GM19043 (cell line): Measurements from ENCODE around the gene DNM1L.
"Not testable (repeated sequence)": the region's sequence is repeated elsewhere in the genome, so short reads cannot be mapped to it uniquely, and the experiment has no call there.

Source experiments
- ATAC-seq: cut with Tn5 transposase; IDR thresholded peaks from one replicate; pipeline ENCODE4 v1.9.1; 2021; ENCODE audit warnings: low read depth; ENCODE audit not compliant: unreplicated experiment

The DNM1L gene

DNA sequence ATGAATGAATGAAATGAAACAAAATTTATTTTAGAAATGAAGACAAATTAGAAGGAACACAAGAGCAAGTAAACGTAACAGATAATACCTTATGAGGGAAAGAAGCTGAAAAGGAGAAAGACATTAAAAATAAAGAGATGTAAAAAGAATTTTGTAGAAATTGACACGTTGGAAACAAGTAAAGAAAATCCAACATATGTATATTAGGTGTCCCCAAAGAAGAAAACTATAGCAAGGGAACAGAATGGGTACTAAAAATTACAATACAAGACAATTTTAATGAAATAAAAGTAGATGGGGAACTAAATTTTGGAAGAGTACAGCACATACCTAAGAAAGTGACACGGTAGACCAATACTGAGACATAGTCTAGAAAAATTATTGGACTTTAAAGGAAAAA, 16.7 kb downstream of the DNM1L start:
- no peak for ATAC-seq

DNA sequence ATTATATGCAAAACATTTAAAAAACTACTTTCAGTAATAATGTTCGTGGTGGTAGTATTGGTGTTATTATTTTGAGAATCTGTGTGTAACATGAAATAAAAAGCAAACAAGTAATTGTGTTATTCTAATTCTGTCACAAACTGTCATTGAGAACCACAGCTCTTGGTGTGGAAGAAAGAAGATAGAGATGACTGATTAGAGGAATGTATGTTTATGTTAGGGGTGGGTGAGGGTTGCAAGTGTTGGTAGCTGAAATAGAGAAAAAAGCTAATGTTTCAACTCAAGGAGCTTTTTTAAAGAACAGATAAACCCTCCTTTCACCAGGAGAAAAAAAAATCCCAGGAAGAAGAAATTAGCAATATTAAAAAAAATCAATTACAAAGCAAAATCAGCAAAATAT, 18.3 kb downstream of the DNM1L start:
- ATAC-seq: no peak

DNA sequence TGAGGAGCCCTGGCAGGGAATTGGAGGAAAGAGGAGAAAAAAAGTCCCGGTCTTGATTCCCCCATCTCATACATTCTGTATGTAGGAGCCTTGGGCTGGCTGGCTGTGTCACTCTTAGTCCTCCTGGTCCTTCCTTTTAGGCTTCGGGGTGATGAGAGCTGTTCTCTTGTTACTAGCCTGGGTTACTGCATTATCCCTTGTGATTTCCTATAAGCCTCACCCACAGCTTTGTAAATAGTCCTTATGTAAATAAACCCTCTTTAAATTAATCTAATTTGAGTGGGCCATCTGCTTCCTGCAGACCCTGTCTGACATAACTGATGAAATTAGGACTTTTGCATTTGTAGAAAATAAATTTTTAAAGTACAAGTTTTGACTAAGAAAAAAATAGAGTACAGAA, 19.2 kb downstream of the DNM1L start:
- no peak for ATAC-seq

DNA sequence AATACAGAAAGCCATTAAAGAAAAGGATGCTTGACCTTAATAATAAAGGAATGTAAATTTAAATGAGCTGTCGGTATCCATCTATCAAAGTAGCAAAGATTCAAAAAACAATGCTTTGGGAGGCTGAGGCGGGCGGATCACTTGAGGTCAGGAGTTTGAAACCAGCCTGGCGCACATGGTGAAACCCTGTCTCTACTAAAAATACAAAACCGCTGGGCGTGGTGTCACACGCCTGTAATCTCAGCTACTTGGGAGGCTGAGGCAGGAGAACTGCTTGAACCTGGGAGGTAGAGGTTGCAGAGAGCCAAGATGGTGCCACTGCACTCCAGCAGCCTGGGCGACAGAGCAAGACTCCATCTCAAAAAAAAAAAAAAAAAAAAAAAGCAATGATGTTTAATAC, 20.3 kb downstream of the DNM1L start:
- ATAC-seq: not testable (repeated sequence)

DNA sequence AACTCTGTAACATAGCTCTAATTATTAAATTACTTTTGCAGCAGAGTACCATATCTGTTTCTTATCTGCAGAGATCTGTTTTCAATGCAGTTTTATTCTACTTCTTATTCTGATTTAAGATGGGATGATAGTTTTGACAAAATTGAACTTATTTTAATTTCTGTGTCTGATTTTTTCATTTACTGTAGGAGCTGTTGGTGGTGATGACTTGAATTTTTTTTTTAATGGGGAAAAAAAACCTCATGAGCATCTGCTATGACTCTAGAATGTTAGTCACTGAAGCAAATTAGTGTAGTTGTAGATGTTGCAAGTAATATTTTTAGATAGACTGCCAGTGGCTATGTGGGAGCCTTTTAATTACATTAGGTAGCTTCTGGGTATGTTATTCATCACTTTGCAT, 23.4 kb downstream of the DNM1L start:
- ATAC-seq: no peak

DNA sequence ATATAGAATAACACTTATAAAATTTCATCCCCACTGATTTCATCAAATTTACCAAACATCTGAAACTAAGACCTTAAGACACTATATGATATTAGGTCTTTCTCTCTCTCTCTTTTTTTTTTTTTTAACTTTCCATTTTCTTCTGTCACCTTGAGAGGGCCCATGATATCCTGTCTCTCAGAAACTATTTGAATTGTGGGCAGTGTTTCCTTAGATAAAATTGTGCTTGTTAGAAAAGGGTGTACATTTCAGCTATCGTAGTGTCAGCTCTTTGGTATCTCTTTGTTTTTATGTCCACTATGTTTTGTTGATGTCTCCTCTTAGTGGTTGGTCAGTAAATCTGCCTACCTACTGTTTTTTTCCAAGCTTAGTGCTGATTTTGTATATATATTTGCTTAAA, 23.8 kb downstream of the DNM1L start:
- no peak for ATAC-seq

DNA sequence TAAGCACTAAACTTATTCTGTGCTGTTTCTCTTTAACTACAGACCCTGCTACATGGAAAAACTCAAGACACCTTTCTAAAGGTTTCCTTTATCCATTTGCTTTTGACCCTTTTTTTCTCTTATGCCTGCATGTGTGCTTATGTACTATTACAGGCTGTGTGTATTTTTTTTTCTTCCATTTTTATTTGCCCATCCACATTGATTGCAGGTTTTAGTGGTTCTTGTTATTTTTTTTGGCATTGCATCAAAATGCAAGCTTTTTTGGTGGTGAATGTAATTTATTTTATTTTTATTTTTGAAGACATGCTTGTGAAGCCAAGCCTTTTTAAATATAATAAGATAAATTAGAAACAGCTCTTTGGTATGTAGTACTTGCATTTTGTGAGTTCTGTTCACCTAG, 26.7 kb downstream of the DNM1L start:
- no peak for ATAC-seq

DNA sequence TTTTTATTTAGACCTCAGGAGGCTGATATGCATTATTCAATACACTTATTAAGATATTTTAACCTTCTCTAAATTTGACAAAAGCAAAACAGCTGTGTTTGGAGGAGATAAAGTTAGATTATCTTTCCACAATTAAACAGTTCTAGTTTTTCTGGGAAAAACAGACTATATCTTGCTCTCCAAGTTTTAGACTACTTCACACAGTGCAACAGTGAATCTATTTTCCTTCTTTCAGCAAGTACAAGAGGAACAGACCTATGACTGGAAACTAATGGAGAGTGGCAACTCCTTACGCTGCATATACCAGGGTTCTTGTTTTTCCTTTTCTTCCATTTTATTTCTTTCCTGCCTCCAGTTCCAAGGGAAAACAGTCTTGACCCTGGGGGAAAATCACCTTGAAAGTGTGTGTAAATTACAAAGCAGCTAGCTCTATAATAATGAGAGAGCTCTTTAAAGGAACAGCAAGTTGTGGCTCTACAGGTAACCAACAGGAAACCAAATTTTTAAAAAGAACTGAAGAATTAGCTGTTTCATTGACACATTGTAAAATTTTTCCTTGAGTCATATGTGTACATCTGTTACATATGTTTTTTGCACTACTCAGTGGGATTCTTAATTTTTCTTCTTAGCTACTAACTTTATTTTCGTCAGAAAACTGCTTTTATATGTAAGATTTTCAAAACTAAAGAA, 27.4 kb downstream of the DNM1L start:
- ATAC-seq: no peak

DNA sequence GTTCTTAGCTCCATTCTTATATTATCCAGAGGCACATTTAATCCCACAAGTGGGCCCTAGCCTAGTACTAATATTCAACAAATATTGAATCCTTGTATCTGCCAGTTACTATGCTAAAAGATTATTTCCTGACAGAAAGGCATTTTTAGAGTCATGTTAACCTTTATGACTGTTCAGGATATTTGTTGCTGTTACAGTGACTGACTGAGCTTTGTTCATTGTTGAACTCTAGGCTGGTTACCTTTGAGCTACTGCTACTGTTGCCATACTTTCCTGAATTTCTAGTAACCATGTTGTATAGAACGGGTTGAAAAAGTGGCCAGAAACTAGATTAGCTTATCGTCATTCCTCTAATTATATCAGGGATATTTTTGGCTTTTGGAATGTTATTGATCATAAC, 29.8 kb downstream of the DNM1L start:
- no peak for ATAC-seq

DNA sequence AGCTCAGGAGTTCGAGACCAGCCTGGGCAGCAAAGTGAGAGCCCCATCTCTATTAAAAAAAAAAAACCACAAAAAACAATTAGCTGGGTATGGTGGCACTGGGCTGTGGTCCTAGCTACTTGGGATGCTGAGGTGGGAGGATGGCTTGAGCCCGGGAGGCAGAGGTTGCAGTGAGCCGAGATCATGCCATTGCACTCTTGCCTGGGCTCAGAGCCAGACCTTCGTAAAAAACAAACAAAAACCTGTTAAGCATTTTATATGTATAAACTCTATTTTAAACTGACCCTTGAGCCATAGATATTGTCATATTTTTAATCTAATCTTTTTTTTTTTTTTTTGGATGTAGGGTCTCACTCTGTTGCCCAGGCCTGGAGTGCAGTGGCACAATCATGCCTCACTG, 35.7 kb downstream of the DNM1L start:
- ATAC-seq: no peak

DNA sequence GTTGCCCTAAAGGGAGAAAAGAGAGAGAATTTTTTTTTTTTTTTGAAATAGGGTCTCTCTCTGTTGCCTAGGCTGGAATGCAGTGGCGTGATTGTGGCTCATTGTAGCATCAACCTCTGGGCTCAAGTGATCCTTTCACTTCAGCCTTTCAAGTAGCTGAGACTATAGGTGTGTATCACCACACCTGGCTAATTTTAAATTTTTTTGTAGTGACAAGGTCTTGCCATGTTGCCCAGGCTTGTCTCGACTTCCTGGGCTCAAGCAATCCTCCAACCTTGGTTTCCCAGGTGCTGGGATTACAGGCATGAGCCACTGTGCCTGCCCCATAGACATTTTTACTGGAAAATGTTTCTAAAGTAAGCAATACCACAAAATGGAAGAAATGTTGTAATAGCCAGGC, 39.8 kb downstream of the DNM1L start:
- ATAC-seq: no peak

DNA sequence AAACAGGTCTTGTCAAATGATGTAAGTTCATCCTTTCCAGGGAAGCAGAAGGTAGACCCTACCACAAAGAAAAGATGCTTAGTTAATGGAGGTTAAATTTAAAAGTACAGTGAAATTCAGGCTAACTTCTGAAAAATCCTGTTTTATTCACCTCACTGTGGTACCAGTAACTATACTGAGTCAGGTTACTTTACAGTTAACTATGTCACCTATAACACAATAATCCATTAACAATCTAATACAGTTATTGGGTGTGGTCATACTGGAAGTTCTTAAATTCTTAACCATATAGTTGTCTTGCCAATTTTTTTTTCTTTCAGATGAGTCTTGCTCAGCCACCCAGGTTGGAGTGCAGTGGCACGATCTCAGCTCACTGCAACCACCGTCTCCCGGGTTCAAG, 46.2 kb downstream of the DNM1L start:
- not testable (repeated sequence) for ATAC-seq

DNA sequence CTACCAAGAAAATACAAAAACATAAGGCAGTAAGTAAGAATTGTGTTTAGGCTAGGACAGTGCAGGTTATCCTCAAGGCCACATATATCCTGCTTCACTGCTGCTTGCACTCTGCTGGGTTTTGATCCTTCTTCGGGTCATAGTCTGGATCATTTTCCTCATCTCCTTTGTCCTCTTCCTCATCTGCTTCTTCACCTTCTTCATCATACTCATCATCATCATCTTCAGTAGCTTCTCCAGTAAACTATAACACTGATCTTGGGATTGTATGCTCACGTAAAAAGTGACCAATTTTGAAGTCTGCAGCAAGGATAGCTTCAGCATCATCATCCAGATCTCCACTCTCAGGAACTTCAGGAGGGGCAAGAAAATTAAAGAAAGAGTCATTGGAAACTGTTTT, 47.2 kb downstream of the DNM1L start:
- ATAC-seq: no peak

DNA sequence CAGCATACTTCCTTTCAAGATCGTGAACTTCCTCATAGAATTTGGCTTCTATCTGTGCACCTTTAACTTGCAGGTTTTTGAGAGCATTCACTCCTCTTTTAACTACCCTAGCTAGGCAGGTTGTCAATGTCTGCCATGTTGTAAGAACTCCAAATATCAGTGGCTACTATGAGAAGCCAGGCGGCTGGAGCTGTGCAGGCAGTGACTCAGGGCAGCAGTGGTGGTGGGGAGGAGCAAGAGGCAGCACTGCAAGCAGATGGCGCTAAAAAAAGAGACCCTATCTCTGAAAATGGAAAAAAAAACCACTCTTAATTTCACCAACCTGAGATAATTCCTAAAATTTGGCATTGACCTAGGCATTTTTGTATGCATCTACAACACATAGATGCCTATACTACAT, 48.1 kb downstream of the DNM1L start:
- ATAC-seq: no peak

DNA sequence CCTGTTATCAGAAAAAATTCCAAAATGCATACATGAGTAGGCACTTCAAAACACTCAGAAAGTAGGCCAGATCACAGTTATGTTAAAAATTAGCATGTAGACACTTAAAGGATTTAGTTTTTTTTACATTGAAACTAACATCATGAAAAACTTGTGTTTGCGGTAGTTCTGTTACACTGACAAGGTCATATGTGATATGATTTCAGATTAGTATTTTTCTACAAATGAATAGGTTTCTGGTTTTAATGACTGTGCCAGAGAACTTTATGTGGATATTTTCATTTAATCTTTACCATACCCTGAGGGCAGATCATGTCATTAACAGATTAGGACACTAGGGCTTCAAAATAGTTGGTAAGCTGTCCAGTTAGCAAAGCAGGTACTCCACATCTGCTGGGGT, 55.9 kb downstream of the DNM1L start:
- no peak for ATAC-seq

DNA sequence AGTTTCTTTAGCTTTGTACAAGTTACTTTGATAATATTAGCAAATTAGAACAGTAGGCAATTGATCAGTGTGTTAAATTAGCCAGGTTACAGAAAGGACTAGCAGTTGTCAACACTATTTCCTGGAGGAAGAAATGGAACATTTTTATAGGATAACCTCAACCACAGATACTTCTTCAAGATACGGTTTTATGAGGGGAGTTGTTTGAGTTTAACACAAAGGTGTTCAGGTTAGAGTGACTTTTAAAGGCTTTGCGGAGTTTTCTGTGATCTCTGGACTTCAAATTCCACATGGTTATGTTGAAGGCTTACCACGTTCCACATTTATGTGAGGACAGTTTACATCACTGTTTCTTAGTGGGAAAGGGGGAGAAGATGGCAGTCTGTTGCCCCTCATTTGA, 57.3 kb downstream of the DNM1L start:
- ATAC-seq: no peak

DNA sequence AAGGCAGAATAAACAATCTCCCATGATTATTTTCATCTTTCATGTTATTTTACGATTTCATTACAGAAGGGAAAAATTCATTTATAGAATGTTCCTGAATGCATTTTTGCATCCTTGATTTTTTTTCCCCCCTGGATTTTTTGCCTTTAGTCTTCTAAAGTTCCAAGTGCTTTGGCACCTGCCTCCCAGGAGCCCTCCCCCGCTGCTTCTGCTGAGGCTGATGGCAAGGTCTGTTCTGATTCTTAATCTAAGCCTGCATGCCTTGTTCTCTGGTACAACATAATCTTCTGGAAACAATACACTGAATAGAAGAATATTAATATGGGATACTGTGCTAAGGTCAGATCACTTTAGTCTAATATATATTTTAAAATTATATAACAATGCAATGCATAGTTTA, 58.6 kb downstream of the DNM1L start:
- no peak for ATAC-seq

DNA sequence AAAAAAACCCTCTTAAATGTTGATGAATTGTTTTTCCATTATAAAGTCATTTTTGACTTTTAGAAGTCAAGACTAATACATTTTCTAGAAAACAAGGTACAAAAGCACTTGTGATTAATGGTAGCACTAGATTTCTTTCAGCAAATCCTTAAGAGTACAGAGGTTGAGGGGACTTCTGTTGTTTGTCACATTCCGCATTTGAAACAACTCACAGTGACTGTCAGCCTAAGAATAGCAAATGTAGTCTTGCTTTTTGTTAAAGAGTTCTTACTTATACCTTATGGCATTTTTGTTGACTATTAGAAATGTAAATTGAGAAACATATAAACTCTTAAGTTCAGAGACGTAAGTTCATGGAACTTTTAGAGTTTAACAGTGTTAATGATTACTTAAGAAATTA, 60.2 kb downstream of the DNM1L start:
- ATAC-seq: no peak

DNA sequence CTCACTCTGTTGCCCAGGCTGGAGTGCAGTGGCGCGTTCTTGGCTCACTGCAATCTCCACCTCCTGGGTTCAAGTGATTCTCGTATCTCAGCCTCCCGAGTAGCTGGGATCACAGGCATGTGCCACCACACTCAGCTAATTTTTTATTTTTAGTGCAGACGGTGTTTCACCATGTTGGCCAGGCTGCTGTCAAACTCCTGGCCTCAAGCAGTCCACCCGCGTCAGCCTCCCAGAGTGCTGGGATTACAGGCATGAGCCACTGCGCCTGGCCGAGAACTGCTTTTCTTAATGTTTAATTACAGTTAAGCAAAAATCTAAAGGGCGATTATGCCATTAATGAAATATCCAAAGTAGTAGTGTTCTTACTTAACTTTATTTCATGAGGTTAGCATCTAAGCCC, 63.0 kb downstream of the DNM1L start:
- ATAC-seq: no peak

DNA sequence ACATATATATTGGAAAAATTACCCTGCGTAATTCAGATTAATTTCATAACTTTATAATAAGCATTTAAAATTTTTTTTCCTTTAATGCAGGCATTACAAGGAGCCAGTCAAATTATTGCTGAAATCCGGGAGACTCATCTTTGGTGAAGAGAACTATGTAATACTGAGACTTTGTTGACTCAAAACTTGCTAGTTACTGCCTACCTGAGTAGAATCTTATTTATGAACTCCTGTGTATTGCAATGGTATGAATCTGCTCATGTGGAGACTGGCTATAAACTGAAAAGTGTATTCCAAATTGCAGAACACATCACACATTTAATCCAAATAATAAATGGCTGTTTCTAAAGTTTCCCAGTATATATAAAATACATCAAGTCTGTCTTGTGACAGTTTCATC, 64.2 kb downstream of the DNM1L start:
- ATAC-seq: no peak

DNA sequence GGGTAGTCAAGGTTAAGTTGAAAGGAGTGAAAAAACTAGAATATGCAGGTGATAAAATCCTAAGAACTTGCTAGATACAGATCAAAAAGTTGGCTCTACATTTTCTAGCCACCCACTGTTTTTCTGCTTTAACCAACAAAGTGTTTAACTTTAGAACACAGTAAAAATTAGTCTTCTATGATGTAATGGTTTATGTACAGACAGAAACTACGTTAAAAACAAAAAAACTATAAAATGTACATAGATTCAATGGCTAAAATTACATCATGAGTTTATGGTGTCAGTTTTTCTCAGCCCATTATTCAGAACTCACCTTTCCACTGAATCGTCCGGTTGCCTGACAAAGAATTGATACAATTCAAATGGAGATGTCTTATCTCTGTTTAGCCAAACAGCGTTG, 74.5 kb downstream of the DNM1L start:
- no peak for ATAC-seq

DNA sequence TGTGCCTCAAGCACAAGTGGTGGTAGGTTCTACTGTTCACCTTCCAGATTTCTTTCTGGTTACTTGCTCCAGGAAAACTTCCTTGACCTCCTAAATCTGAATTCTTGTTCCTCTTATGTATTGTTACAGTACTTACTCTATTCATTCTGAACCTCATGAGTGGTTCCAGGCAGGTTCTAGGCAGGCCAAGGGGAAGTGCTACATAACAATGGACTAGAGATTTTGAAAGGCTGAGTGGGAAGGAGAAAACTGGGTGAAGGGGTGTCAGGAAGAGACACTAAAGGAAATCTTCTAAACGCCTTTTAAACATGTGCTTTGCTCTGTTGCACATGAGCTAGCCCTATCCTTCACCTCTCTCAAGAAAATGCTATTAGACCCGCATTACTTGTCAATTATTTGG, 75.0 kb downstream of the DNM1L start:
- no peak for ATAC-seq

DNA sequence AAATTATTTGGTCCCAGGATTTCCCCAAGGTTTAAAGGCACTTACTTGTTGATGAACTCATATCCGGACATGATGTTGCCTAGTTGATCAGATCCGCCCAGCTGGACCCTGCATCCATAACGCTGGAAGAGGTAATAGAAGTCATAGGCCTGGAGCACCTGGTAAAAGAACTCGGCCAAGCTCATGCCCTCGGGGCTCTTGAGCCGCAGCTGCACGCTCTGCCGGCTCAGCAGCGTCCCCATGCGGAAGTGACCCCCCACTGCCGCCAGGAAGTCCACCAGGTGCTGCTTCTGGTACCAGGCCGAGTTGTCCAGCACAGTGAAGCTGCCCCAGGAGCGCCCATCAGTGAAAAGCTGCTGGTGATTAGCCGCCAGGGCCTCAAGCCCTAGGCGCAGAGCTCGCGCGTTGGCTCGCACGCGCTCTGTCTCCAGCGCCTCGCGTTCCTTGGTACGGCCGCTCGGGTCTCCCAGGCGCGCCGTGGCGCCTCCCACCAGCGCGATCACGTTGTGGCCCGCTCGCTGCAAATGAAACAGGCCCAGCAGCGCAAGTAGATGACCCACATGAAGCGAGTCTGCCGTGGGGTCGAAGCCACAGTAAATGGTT, 76.1 kb downstream of the DNM1L start:
- ATAC-seq: peak; percentile 65
